Type B pancreatic cell (in vitro differentiated cells): ENCODE results near the gene PARK7. TPM values are rescaled to one million over a fixed set of nuclear protein-coding genes. Genes with fewer than 3 reads are reported as not detected.

Experiments
- DNase-seq: peaks from one replicate; pipeline ENCODE4 v3.0.0; 2021; ENCODE audit warnings: mixed read lengths; ENCODE audit not compliant: unreplicated experiment; ENCODE audit errors: extremely low spot score
- H3K27ac Mint-ChIP-seq: 2 replicates; pipeline ENCODE4 v1.8.0; 2021; ENCODE audit warnings: mild to moderate bottlenecking, mixed read lengths
- H3K27me3 Mint-ChIP-seq: 2 replicates; pipeline ENCODE4 v1.8.0; 2021; ENCODE audit warnings: mixed read lengths
- H3K36me3 Mint-ChIP-seq: 2 replicates; pipeline ENCODE4 v1.8.0; 2021; ENCODE audit warnings: mixed read lengths
- H3K4me1 Mint-ChIP-seq: one replicate; pipeline ENCODE4 v1.8.0; 2021; ENCODE audit warnings: mixed read lengths; ENCODE audit not compliant: unreplicated experiment
- H3K4me3 Mint-ChIP-seq: 2 replicates; pipeline ENCODE4 v1.8.0; 2021; ENCODE audit warnings: mild to moderate bottlenecking, mixed read lengths
- H3K9me3 Mint-ChIP-seq: 2 replicates; pipeline ENCODE4 v1.8.0; 2021; ENCODE audit warnings: mixed read lengths
- CTCF ChIP-seq: fragments of 200-600 bp; sonication (generic); conservative IDR thresholded peaks from 2 replicates; pipeline ENCODE4 v1.5.0; 2021; ENCODE audit warnings: antibody characterized with exemption, mild to moderate bottlenecking
- total RNA-seq: library from RNA; stranded (reverse); gene quantifications from 2 replicates; pipeline ENCODE4 v1.2.1, GENCODE V29; 2021; ENCODE audit warnings: low replicate concordance

The PARK7 gene
- total RNA-seq, 1 donor from 2014 or later: 279 TPM

GRCh38 chr1:8010080-8010664 is 48.7 kb downstream of the PARK7 start:
- Mint-ChIP-seq H3K27ac (peak overlapping the region; percentile 54), H3K36me3 (peaks cover 30% of the 10 kb centered on the region), H3K4me1 (peaks cover 22% of the 10 kb centered on the region), H3K27me3 (no peaks in the 10 kb centered on the region), H3K9me3 (no peaks in the 10 kb centered on the region), H3K4me3 (no peak overlapping the region)
- TF ChIP-seq CTCF: no peak
- no peak for DNase-seq

GRCh38 chr1:8011016-8011415 is 49.5 kb downstream of the PARK7 start:
- Mint-ChIP-seq H3K27ac (peak overlapping the region; percentile 54), H3K36me3 (peaks cover 30% of the 10 kb centered on the region)
- TF ChIP-seq CTCF: no peak

GRCh38 chr1:8011923-8012858 is 50.7 kb downstream of the PARK7 start:
- TF ChIP-seq CTCF: no peak
- Mint-ChIP-seq H3K27ac (peak overlapping the region; percentile 63), H3K27me3 (no peaks in the 10 kb centered on the region), H3K4me3 (no peak overlapping the region), H3K9me3 (no peaks in the 10 kb centered on the region), H3K36me3 (peaks cover 30% of the 10 kb centered on the region), H3K4me1 (peaks cover 31% of the 10 kb centered on the region)
- no peak for DNase-seq

More at GRCh38 chr1:8011016-8011415, 49.5 kb downstream of the PARK7 start:
- H3K27me3 Mint-ChIP-seq: no peaks in the 10 kb centered on the region
- H3K4me3 Mint-ChIP-seq: no peak overlapping the region
- DNase-seq: no peak
- peaks cover 27% of the 10 kb centered on the region for H3K4me1 Mint-ChIP-seq
- no peaks in the 10 kb centered on the region for H3K9me3 Mint-ChIP-seq

- DNase-seq: no peak
- H3K27ac Mint-ChIP-seq: no peak overlapping the region
- H3K9me3 Mint-ChIP-seq: no peaks in the 10 kb centered on the region
- H3K27me3 Mint-ChIP-seq: no peaks in the 10 kb centered on the region
- no peak for TF ChIP-seq CTCF
- no peak overlapping the region for H3K4me3 Mint-ChIP-seq
- H3K4me1 Mint-ChIP-seq: peaks cover 38% of the 10 kb centered on the region
- peaks cover 30% of the 10 kb centered on the region for H3K36me3 Mint-ChIP-seq
Measured at GRCh38 chr1:8012955-8013354, 51.4 kb downstream of the PARK7 start.

- peaks cover 43% of the 10 kb centered on the region for H3K4me1 Mint-ChIP-seq
- H3K9me3 Mint-ChIP-seq: no peaks in the 10 kb centered on the region
- peaks cover 30% of the 10 kb centered on the region for H3K36me3 Mint-ChIP-seq
- no peaks in the 10 kb centered on the region for H3K27me3 Mint-ChIP-seq
- no peak overlapping the region for H3K27ac Mint-ChIP-seq
- no peak for DNase-seq
- no peak for TF ChIP-seq CTCF
- no peak overlapping the region for H3K4me3 Mint-ChIP-seq
Measured at GRCh38 chr1:8013399-8013798, 51.9 kb downstream of the PARK7 start.
